GM10847 (cell line): ENCODE data around the gene ELF1.

Source experiments
- POLR2A ChIP-seq: IDR thresholded peaks from 2 replicates; pipeline ENCODE4 v1.6.1; 2011; ENCODE audit not compliant: insufficient read length; ENCODE audit errors: extremely low read depth

The ELF1 gene

GRCh38 chr13:41002606-41003005, 16.5 kb downstream of the ELF1 start:
- no peak for TF ChIP-seq POLR2A

- TF ChIP-seq POLR2A: no peak
Measured at GRCh38 chr13:41001695-41002094, 17.4 kb downstream of the ELF1 start.

GRCh38 chr13:40999416-40999815, 19.7 kb downstream of the ELF1 start:
- TF ChIP-seq POLR2A: no peak

- no peak for TF ChIP-seq POLR2A
Measured at GRCh38 chr13:40996426-40997092, 22.6 kb downstream of the ELF1 start.

GRCh38 chr13:40995997-40996396, 23.1 kb downstream of the ELF1 start:
- no peak for TF ChIP-seq POLR2A

GRCh38 chr13:40994581-40995230, 24.4 kb downstream of the ELF1 start:
- TF ChIP-seq POLR2A: no peak

- TF ChIP-seq POLR2A: no peak
Measured at GRCh38 chr13:40993987-40994386, 25.1 kb downstream of the ELF1 start.

GRCh38 chr13:40992678-40993518, 26.2 kb downstream of the ELF1 start:
- no peak for TF ChIP-seq POLR2A

GRCh38 chr13:40987606-40988280, 31.4 kb downstream of the ELF1 start:
- TF ChIP-seq POLR2A: no peak

GRCh38 chr13:40986101-40986856, 32.8 kb downstream of the ELF1 start:
- TF ChIP-seq POLR2A: no peak

GRCh38 chr13:40985381-40986100, 33.6 kb downstream of the ELF1 start:
- no peak for TF ChIP-seq POLR2A

GRCh38 chr13:40984668-40985366, 34.3 kb downstream of the ELF1 start:
- no peak for TF ChIP-seq POLR2A
